Activated gamma-delta T cell treated with anti-CD3 and anti-CD28 coated beads, Interleukin-2, amount 50 U/mL, for 16 hours (primary cell): ENCODE data around the gene TTC27.

ENCODE experiments used
- DNase-seq: peaks from one replicate; pipeline ENCODE4 v3.0.0-alpha.2; 2020; ENCODE audit warnings: low read depth

Gene TTC27

GRCh38 chr2:32755666-32756065 lies 127.8 kb downstream of the TTC27 start:
- no peak for DNase-seq

GRCh38 chr2:32756074-32756727 lies 128.4 kb downstream of the TTC27 start:
- no peak for DNase-seq

GRCh38 chr2:32758232-32758631 lies 130.4 kb downstream of the TTC27 start:
- no peak for DNase-seq

GRCh38 chr2:32760628-32761027 lies 132.8 kb downstream of the TTC27 start:
- no peak for DNase-seq

GRCh38 chr2:32768387-32769174 lies 140.7 kb downstream of the TTC27 start:
- DNase-seq: no peak

GRCh38 chr2:32770360-32770759 lies 142.5 kb downstream of the TTC27 start:
- DNase-seq: no peak

- no peak for DNase-seq
Measured at GRCh38 chr2:32772638-32773447, 145.0 kb downstream of the TTC27 start.

GRCh38 chr2:32773448-32773808 lies 145.6 kb downstream of the TTC27 start:
- DNase-seq: no peak

- DNase-seq: no peak
Measured at GRCh38 chr2:32775954-32776353, 148.1 kb downstream of the TTC27 start.

- DNase-seq: no peak
Measured at GRCh38 chr2:32777714-32778113, 149.9 kb downstream of the TTC27 start.

- DNase-seq: no peak
Measured at GRCh38 chr2:32780961-32781360, 153.1 kb downstream of the TTC27 start.

- DNase-seq: no peak
Measured at GRCh38 chr2:32783469-32783868, 155.6 kb downstream of the TTC27 start.

- no peak for DNase-seq
Measured at GRCh38 chr2:32783933-32784332, 156.1 kb downstream of the TTC27 start.

GRCh38 chr2:32787207-32787606 lies 159.4 kb downstream of the TTC27 start:
- no peak for DNase-seq

GRCh38 chr2:32788114-32788513 lies 160.3 kb downstream of the TTC27 start:
- DNase-seq: no peak

- no peak for DNase-seq
Measured at GRCh38 chr2:32792416-32792815, 164.6 kb downstream of the TTC27 start.

- DNase-seq: no peak
Measured at GRCh38 chr2:32798829-32799228, 171.0 kb downstream of the TTC27 start.

- no peak for DNase-seq
Measured at GRCh38 chr2:32801741-32802140, 173.9 kb downstream of the TTC27 start.

GRCh38 chr2:32802877-32803276 lies 175.0 kb downstream of the TTC27 start:
- no peak for DNase-seq

GRCh38 chr2:32804205-32804604 lies 176.4 kb downstream of the TTC27 start:
- DNase-seq: no peak

GRCh38 chr2:32805104-32806095 lies 177.6 kb downstream of the TTC27 start:
- DNase-seq: no peak

GRCh38 chr2:32806857-32807256 lies 179.0 kb downstream of the TTC27 start:
- DNase-seq: no peak
